Neuron (in vitro differentiated cells): ENCODE data around the gene ABCG5.

Experiments used
- H2AFZ ChIP-seq: one replicate; pipeline ENCODE4 v1.6.1; 2013; ENCODE audit warnings: low read depth, mild to moderate bottlenecking, inconsistent platforms, low read length, moderate library complexity
- H3K27me3 ChIP-seq: one replicate; pipeline ENCODE4 v1.6.1; 2013; ENCODE audit warnings: low read length; ENCODE audit not compliant: insufficient read depth
- H3K36me3 ChIP-seq: one replicate; pipeline ENCODE4 v1.6.1; 2013; ENCODE audit warnings: low read length; ENCODE audit not compliant: insufficient read depth
- H3K4me1 ChIP-seq: one replicate; pipeline ENCODE4 v1.6.1; 2013; ENCODE audit warnings: low read length; ENCODE audit not compliant: insufficient read depth
- H3K4me3 ChIP-seq: 2 replicates; pipeline ENCODE4 v1.5.1; 2013; ENCODE audit warnings: mild to moderate bottlenecking, low read length, moderate library complexity
- H3K9me3 ChIP-seq: one replicate; pipeline ENCODE4 v1.6.1; 2013; ENCODE audit warnings: low read length

The ABCG5 gene

DNA sequence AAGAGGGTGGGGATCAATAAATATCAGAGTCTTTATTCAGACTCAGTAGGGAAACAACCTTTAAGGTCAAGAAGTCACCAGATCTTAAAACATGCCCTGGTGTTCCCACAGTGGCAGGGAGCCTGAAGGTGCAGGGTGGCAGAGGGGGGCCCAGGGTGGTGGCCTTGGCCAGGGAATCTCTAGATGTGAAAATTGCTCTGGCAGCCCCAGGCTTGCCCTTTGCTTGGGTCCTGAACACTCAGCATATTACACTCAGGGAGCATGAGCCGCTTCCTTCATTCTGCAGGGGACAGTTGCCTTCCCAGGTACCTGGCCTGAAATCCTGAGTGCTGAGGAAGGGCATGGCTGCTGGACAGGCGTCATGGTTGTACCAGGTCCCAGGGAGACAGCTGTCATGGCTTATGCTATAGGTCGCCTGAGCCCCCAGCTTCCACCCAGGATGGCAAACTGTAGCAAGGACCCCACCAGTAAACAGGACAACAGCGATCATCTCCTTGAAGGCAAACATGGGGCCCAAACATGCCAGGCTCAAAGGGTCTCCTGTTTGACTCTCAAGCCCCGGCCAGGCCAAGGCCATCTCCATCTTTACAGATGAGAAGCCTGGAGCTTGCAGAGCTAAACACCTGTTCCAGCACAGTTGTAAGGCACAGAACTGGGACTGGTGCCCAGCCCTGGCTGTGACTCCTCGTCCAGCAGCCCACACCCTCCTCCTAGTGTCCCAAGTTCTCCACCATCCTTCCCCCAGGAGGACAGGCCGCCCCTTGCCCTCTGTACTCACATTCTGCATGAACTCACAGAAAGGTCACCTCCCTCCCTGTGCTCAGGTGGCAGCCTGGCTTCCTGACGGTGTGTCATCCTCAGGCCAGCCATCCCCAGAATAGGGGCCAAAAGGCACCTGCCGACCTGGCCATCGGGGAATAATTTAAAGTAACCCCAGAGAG lies 14.8 kb upstream of the ABCG5 start:
- no peak overlapping the region for H2AFZ ChIP-seq
- H3K27me3 ChIP-seq, result no peaks in the 10 kb centered on the region
- H3K4me1 ChIP-seq, result no peaks in the 10 kb centered on the region
- peaks cover 4% of the 10 kb centered on the region for H3K9me3 ChIP-seq
- H3K4me3 ChIP-seq, result no peak overlapping the region
- no peaks in the 10 kb centered on the region for H3K36me3 ChIP-seq

DNA sequence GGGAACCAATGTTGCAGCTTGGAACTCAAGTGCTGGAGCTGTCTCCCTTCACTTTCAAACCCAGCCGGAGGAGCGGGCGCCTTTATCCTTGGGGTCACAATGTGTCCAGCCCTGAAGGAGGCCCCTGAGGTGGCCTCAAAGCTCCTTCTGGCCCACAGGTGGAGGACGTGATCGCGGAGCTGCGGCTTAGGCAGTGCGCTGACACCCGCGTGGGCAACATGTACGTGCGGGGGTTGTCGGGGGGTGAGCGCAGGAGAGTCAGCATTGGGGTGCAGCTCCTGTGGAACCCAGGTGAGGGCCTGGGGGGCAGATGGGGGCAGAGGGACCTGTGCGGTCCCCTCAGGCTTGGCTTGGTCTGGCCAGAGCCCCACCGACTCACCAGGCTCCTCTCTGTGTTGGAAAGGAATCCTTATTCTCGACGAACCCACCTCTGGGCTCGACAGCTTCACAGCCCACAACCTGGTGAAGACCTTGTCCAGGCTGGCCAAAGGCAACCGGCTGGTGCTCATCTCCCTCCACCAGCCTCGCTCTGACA lies 13.6 kb upstream of the ABCG5 start:
- Histone ChIP-seq H2AFZ (no peak overlapping the region), H3K36me3 (no peaks in the 10 kb centered on the region), H3K9me3 (peaks cover 4% of the 10 kb centered on the region), H3K4me1 (no peaks in the 10 kb centered on the region), H3K27me3 (no peaks in the 10 kb centered on the region), H3K4me3 (no peak overlapping the region)

DNA sequence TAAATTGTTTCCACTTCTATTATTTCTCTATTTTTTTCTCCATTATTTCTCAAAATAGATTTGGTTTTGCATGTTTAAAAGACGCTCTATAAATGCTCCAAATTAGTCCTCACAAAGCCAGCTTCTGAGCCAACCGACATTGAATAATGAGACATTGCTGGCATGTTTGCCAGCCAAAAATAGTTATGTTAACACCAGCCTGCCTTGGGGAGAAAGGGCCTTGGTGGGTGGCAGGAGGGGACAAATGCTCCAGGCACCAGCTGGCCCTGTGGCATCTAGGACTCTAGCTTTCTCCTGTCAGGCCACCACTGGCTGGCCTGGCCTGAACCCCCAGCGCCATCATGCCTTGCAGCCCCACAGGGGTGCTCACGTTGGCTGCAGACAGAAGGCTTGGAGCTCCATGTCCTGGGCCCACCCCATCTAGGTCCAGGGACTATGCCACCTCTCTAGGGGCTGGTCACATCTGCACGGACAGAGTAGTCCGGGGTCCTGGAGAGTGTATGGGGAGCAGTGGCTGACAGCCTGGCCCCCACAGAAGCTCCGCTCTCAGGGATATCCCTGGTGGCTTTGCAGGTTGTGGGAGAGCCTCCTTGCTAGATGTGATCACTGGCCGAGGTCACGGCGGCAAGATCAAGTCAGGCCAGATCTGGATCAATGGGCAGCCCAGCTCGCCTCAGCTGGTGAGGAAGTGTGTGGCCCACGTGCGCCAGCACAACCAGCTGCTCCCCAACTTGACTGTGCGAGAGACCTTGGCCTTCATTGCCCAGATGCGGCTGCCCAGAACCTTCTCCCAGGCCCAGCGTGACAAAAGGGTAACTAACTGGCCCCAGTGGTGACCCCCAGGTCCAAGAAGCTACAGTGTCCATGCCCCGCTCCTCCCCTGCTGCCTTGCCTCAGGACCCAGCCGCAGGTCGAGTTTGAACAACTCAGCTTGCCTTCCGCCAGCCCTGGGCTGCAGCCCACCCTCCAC lies 12.7 kb upstream of the ABCG5 start:
- Histone ChIP-seq H3K9me3 (peaks cover 4% of the 10 kb centered on the region), H2AFZ (no peak overlapping the region), H3K4me1 (no peaks in the 10 kb centered on the region), H3K4me3 (no peak overlapping the region), H3K36me3 (no peaks in the 10 kb centered on the region), H3K27me3 (no peaks in the 10 kb centered on the region)

- H3K27me3 ChIP-seq, result no peaks in the 10 kb centered on the region
Observed at GRCh38 chr2:43848214-43848613, 9.6 kb upstream of the ABCG5 start.

GRCh38 chr2:43846140-43846793 lies 7.6 kb upstream of the ABCG5 start:
- H3K9me3 ChIP-seq, result no peaks in the 10 kb centered on the region
- no peaks in the 10 kb centered on the region for H3K4me1 ChIP-seq
- H3K27me3 ChIP-seq, result no peaks in the 10 kb centered on the region
- H3K4me3 ChIP-seq, result no peak overlapping the region
- no peaks in the 10 kb centered on the region for H3K36me3 ChIP-seq
- H2AFZ ChIP-seq, result no peak overlapping the region

More at GRCh38 chr2:43848214-43848613, 9.6 kb upstream of the ABCG5 start:
- Histone ChIP-seq H3K36me3 (no peaks in the 10 kb centered on the region), H3K4me1 (no peaks in the 10 kb centered on the region), H3K4me3 (no peak overlapping the region), H2AFZ (no peak overlapping the region), H3K9me3 (peaks cover 4% of the 10 kb centered on the region)

DNA sequence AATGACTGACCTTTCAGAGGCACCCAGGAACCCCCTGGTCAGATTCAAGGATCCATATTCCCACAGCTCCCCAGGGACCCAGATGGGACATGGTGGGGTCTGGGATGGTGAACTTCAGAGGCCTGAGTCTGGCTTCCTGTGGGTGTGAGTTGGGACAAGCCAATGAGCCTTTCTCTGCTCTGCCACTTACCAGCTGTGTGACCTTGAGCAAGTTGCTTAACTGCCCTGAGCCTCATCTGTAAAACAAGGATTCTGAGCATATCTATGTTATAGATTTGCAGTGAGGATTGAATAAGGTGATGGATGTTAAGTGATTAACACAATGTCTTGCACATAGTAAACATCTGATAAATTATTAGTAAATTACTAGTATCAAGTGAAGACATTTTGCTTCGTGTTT lies 6.5 kb upstream of the ABCG5 start:
- no peaks in the 10 kb centered on the region for H3K9me3 ChIP-seq
- H2AFZ ChIP-seq, result no peak overlapping the region
- no peaks in the 10 kb centered on the region for H3K36me3 ChIP-seq
- no peaks in the 10 kb centered on the region for H3K27me3 ChIP-seq
- no peaks in the 10 kb centered on the region for H3K4me1 ChIP-seq
- H3K4me3 ChIP-seq, result no peak overlapping the region

DNA sequence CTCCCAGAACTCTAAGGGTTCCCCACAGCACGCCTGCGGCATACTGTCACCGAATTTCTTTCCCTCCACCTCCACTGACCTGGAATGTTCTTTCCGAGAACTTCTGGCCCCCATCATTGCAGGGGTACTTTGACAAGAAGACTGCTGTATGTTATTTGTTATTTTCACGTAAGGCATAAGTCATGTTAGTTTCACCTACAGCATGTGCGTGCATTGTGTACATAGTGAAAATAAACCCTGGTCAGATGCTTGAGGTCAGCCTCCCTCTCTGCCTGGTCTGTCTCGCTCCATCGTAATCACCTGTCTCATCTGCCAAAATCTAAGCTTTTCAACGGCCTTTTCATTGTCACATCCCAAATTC lies 4.2 kb upstream of the ABCG5 start:
- Histone ChIP-seq H3K27me3 (no peaks in the 10 kb centered on the region), H3K9me3 (no peaks in the 10 kb centered on the region), H3K4me3 (no peak overlapping the region), H3K4me1 (no peaks in the 10 kb centered on the region), H2AFZ (no peak overlapping the region), H3K36me3 (no peaks in the 10 kb centered on the region)

- Histone ChIP-seq H3K27me3 (no peaks in the 10 kb centered on the region), H3K36me3 (no peaks in the 10 kb centered on the region), H3K4me3 (no peak overlapping the region), H3K9me3 (no peaks in the 10 kb centered on the region), H2AFZ (no peak overlapping the region), H3K4me1 (no peaks in the 10 kb centered on the region)
Observed at GRCh38 chr2:43841949-43842865, 3.6 kb upstream of the ABCG5 start.

DNA sequence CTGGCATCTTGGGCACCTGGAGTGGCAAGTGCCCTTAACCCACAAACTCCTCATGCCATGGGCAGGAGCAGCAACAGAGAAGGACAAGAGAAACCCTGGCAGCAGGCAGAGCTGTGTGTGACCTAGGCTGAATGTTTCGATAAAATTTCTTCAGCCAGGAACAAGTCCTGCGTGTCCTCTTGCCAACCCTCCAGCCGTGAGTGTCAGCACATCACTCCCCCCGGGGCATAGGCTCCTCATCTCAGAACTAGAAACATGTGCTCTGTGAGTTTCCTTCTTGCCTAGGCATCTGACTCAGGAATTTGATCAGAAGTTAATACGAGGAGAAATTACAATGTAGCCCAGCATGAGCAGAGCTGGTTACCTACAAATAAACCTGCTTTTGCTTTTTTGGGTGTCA lies 2.3 kb upstream of the ABCG5 start:
- H2AFZ ChIP-seq, result no peak overlapping the region
- H3K9me3 ChIP-seq, result no peaks in the 10 kb centered on the region
- H3K27me3 ChIP-seq, result no peaks in the 10 kb centered on the region
- H3K36me3 ChIP-seq, result no peaks in the 10 kb centered on the region
- no peak overlapping the region for H3K4me3 ChIP-seq
- H3K4me1 ChIP-seq, result no peaks in the 10 kb centered on the region

GRCh38 chr2:43839776-43840564 lies 1.3 kb upstream of the ABCG5 start:
- Histone ChIP-seq H2AFZ (no peak overlapping the region), H3K9me3 (no peaks in the 10 kb centered on the region), H3K36me3 (no peaks in the 10 kb centered on the region), H3K4me3 (no peak overlapping the region), H3K4me1 (no peaks in the 10 kb centered on the region), H3K27me3 (no peaks in the 10 kb centered on the region)

- Histone ChIP-seq H3K27me3 (no peaks in the 10 kb centered on the region), H3K4me1 (no peaks in the 10 kb centered on the region), H3K4me3 (no peak overlapping the region), H3K36me3 (no peaks in the 10 kb centered on the region), H3K9me3 (no peaks in the 10 kb centered on the region), H2AFZ (no peak overlapping the region)
Observed at GRCh38 chr2:43837831-43838559, 644 bp downstream of the ABCG5 start.
